ENCODE data around the gene NEGR1.

NEGR1 gene

DNA sequence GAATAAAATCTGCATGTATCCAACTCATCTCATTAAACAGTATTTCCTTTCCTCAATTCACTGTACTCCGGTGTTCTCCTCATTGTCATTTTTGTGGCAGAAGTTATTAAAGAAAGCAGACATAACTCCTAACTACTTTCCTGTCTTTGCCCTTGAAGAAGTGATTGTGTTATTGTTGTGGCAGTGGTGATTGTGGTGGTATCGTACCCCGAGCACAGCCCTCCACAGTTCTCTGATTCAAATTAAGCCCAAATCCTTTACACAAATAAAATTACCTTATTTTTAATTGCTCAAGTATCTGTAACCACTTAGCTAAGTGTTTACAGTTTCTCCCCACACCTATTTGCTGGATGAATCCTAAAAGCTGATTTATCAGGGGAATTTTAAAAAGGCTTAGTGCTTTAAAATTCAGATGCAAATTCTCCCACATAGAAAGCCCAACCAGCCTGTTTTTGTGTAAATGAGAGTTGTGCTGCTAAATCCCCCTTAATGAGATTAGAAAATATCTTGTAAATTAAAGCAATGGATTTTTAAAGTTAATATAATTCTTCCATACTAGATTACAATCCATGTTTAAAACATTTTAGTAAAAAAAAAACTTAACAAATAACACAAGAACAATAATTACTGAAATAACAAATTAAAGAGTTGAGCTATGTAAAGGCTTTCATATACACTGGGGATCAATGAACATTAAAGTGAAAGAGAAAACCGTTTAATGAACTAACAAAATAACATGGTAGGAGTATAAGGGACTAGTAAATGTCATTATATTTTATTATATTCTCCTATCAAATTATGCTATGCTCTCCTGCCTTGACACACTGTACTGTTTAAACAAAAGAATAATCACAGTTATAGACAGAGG lies 259.0 kb downstream of the NEGR1 start:
- DNase-seq (ENCODE audit: low read depth in 2 of 2) = no peak

DNA sequence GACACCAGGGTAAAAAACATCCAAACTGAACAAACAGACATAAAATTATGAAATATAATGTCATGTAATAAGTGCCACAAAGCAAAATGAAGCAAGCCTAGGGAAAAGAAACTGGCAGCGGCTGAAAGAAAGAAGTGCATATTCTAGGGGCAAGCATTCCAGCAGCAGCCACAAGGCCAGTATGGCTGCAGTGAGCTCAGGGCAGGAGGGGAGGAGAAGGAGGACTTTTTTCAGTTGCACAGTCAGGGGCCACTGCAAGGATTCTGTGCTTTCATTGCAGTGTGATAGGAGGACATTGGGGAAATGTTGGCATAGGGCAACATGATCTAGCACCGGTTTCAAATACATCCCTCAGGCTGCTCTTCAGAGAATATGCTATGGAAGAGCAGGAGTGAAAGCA lies 263.8 kb downstream of the NEGR1 start:
- no peak for DNase-seq (ENCODE audit: low read depth in 2 of 2)

DNA sequence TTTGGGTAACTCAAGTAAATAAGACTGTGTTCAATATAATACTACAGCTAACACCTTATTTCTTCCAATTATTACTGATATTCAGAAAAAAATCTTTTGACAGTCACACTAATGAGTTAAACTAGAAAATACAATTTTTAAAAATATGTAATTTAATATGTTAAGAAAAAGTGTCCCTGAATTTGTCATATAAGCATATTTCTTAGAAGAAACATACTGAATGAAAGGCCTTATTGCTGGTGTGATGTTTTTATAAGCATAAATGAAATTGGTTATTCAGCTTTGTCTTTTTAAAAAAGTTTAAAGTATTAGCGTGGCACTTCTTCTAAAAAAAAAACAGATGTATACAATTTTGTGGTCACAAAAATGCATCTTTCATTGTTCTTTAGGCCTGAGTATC lies 267.3 kb downstream of the NEGR1 start:
- no peak for DNase-seq (ENCODE audit: low read depth in 2 of 2)

DNA sequence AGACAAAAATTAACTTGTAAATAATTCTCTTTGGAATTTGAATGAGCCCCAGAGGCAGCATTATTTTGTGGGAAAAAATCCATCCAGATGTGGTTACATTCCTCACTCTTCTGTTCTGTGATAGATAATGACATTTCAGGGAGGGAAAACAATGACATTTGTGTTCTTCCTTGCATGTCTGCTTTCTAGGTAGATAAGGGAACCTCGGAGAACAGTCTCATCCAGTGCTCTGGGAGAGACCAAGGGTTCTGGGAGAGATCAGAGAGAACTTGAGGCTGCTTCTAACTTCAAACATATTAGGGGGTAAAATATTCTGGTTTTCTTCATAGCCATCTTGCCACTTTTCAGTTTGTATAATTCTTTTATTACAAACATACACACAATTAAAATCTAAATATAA lies 269.2 kb downstream of the NEGR1 start:
- DNase-seq (ENCODE audit: low read depth in 2 of 2) = no peak

DNA sequence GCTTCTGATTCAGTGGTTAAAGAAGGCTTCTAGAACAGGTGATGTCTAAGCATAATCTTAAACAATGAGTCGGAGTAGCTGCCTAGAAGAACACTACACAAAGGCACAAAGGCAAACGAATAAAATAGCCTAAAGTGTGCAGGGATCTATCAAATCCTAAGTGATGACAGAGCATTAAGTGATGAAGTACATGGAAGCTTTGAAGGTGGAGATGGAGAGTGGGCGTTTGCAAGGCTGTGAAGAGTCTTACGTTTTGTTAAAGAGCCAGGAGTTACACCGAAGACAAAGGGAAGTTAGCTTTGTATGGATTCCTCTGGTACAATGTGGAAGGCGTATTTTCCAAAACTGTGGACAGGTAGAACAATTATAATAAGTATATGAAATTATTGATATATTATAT lies 270.6 kb downstream of the NEGR1 start:
- no peak for DNase-seq (ENCODE audit: low read depth in 2 of 2)

DNA sequence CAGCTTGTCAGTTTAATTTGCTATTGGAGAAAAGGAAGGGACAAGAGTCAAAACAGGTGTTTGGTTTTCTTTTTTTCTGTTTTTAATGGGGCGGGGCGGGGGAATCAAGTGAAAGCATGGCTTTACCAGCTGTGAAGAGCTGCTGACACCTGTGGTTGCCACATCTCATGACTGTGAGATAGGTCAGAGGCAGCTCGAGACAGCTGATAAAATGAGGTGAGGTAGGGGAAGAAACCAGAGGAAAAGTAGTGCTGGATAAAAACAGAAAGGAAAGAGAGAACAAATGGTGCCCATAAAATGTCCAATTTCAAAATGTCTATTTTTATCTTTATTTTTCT lies 272.3 kb downstream of the NEGR1 start:
- no peak for DNase-seq (ENCODE audit: low read depth in 2 of 2)

DNA sequence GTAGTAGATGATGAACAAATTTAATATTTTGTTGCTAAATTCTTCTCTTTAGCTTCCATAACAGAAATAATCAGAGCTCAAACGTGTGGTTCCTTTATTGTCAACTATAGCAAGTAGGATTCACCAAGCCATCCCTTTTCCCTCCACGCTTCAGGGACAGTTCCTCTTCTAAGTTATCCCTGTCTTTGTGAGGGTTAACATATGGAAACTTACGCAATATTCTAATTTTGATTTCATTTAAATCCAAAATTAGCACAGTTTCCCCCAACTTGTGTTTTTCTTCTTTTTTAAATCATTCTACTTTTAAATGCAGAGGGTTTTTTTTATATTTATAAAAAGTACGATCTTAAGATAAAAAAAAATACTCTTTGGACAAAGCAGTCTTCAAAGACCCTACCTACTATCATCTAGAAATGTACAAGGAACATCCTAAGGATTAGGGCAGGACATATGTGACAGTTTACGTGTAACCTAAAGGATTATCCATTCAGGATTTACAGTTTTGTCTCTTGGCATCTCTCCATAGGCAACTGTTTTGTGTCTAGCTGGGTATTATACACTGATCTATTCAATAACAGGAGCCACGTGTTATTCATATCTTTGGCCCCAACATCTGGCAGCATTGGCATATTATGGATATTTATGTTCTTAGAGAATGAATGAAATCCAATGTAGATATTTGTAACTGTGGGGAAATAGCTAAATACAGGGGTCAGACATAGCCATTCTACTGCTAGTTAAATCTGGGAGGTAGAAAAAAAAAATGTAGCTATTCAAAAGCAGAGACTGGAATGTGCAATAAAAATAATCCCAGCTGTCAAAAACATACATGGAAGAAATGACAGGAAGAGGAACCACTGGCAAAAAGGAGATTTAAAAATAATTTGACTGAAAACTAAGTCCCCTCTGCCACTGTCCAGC lies 272.9 kb downstream of the NEGR1 start:
- DNase-seq (ENCODE audit: low read depth in 2 of 2) = no peak

DNA sequence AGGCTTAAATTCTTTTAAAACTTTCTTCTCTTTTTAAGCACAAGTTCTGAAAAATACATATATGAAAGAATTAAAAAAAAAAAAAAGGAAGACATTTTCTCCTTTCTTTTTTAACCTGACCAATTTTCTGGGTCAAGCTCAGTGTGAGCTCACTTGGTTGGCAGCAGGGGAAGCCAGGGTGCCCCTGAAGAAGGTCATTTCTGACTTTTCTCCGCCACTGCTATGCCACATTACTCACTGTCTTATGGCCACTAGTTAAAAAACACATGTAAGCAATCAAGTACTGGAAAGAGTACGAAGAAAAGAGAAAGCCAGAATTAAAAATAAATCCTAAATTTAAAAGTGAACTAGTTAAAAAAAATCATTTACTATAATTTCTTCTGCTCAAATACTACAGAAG lies 275.0 kb downstream of the NEGR1 start:
- DNase-seq (ENCODE audit: low read depth in 2 of 2) = no peak

DNA sequence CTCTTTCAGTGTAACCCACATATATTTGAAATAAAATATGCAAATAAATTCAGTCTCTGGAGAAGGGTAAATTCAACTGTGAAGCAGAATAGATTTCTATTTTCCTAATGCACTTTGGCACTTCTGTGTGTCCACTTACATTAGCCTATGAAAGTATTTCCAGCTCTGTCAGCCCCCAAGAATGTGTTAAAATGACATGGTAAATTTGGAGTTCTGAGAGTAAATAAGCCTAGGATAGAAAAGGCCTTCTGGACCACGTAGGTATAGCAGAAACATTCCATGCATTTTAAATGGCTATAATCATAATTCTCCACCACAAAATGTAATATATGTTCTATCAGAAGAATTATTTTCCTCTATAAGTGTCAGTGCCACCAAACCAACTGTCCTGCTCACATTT lies 276.2 kb downstream of the NEGR1 start:
- no peak for DNase-seq (ENCODE audit: low read depth in 2 of 2)

DNA sequence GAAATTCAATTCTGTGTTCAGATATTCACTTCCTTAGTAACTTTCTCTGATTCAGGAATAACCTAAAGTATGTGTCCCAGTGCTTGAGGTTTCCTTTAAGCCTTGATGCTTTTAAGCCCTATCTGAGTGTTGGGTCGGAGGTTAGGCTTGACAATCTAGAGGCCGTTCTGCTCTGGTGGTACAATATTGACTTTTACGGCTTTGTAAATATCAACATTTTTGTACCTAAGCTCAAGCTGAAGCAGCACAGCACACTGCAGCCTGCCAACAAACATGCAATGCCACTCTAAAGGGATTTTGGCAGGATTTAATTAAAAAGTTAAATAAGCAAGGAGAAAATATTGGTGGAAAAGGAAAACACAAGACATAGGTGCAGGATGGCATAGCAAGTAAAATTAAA lies 279.2 kb downstream of the NEGR1 start:
- DNase-seq (ENCODE audit: low read depth in 2 of 2) = no peak

DNA sequence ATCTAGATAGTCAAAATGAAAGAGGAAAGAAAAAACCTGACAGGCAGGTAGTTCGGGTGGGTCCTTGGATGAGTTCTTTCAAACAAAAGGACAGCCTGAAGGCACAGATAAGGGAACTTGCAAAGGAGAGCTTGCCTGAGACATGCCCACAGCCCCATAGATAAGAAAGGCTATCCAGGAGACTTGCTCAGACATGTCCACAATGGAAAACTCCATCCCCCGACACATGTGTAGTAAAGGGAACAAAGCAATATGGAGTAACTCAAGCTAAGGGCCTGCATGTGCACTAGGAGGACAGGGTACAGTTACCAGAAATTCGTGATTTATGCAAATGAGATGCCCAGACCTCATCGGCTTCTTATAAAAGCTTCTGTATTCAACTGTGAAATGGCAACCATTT lies 281.5 kb downstream of the NEGR1 start:
- no peak for DNase-seq (ENCODE audit: low read depth in 2 of 2)

DNA sequence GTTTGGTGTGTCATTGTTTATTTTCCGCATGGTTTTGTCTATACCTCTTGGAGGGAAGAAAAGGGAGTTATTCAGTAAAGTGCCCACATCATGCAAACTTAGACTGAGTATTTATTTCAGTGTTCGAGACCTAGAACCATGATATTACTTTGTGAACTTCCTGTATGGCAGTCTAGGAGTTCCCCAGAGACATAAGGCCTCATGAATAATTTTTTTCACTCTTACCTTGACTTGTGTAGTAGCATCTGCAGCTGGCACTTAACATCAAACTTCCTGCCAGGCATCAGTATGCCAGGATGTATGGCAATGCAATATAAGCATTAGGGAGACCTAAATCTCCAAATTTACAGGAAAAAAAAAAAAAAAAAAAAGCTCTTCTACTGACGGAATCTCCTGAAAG lies 287.7 kb downstream of the NEGR1 start:
- no peak for DNase-seq (ENCODE audit: low read depth in 2 of 2)

DNA sequence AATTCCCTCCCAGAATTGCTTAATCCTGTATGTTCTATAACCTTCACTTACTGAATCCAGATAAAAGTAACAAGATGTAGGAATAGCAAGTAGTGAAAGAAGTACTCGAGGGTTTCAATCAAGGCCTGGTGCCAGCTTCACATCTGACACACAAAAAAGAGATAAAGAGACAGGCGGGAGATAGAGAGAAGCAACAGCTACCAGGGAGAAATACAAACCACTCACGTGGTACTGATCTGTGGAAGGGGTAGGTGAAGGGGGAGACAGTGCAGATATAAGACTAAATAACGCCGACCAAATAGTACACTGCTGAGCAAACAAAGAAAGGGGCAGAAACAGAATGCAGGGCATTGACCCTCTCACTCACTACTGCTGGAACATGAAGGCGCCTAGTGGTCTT lies 295.2 kb downstream of the NEGR1 start:
- no peak for DNase-seq (ENCODE audit: low read depth in 2 of 2)

DNA sequence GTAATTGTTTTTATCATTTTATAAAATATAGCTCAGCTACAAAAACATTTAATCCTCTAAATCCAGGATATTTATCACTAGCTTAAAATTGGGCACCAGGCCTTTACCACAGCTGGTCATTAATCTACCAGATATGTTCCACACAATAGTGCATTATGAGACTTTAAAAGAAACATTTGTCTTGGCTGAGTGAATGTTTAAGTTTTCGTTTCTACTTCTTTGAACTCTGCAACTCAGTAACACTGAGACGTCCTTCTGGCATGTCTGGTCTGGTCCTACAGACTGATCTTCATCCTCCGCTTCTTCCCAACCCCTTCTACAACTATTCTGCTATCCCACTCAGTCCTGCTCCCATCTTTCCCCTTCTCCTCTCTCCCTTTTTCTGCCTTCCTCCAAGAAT lies 296.2 kb downstream of the NEGR1 start:
- no peak for DNase-seq (ENCODE audit: low read depth in 2 of 2)

DNA sequence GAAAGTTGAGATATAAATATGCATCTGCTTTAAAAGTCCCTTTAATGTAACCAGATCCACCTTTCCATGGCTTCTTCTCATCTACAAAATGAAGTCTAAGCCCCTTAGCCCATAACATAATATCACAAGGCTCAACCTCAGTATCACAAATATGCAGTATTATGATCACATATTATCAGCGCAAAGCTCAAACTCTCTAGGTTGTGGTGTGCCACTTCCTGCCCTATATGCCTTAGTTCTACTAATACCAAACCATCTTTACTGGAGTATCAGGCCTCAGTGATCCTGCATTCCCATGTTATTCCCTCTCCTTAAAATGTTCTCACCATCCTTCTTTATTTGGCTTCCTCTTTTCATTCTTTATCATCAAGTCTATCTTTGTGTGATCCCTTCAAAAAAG lies 301.8 kb downstream of the NEGR1 start:
- DNase-seq (ENCODE audit: low read depth in 2 of 2) = no peak

DNA sequence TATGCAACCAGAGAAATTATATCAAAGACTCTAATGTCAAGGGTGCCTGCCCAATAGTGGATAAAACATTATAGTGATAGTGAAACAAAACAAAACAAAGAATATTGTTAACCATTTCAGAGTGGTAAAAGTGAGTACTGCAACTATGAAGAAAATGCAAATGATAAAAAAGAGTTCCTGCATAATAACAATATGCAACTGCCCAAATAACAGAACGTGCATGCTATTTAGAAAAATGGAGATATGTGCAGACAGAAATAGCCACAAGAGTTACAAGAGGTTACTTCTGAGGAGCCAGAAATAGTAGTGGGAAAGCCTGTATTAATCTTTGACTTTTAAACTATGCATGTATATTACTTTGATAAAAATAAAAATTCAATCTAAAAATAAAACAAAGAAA lies 302.5 kb downstream of the NEGR1 start:
- no peak for DNase-seq (ENCODE audit: low read depth in 2 of 2)

DNA sequence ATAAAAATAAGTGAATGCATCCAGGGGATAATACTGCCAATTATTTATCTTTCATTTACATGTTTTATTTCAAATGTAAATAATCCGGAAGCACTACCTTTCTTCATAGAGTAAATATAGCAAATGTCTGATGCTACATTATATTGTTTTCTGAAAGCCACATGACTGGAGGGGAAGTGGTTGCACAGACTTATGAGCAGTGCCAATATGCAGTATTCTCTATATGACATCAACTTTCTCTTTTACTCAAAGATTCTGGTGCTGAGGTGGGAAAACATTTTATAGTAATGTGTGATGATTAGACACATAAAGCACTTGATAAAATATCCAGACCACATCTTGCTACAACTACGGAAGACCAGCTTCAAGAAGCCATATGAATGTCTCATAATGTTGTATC lies 314.7 kb downstream of the NEGR1 start:
- DNase-seq (ENCODE audit: low read depth in 2 of 2) = no peak

DNA sequence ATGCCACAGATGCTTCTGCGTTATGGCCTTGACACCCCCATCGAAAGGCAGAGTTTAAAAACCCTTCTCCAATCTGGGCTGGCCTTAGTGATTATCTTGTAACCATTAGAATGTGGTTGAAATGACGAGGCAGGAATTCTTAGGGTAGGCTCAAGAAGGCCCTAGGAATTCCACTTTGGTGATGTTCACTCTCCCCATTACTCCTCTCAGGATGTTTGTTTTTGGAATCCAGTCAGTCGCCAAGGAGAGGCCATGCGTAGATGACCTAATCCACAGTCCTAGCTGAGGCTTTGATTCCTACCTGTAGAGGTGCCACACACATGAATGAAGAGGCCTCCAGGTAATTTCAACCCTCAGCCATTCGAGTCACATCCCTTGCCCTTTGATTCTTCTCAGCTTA lies 318.2 kb downstream of the NEGR1 start:
- DNase-seq (ENCODE audit: low read depth in 2 of 2) = no peak

DNA sequence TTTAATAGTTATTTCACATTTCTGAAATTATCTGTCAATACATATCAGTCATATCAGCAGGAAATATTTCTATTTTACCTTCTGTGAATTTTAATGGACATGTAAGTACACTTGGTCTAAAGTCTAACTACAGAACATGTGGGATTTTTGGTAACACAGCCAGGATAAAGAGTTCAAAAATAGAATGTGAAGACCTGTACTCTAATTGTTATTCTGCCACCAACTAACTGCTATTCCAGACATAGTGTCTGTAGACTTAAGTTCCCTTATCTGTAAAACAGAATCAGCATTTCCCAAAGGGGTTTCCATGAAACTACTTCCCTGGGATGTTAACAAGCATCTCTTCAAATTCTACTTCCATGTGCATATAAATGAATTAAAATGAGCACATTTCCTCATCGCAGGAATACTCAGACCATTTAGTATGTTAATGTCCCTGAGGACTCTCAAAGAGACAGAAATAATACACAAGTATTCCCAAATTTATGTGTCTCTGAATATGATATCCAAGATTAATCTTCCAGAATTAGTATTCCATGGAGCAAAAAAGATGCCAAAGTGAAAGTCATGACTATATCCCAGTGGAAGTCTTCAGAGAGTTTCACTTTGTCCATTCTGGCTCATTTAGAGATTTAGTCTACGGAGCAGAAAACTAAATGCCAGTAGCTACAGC lies 325.6 kb downstream of the NEGR1 start:
- no peak for DNase-seq (ENCODE audit: low read depth in 2 of 2)

DNA sequence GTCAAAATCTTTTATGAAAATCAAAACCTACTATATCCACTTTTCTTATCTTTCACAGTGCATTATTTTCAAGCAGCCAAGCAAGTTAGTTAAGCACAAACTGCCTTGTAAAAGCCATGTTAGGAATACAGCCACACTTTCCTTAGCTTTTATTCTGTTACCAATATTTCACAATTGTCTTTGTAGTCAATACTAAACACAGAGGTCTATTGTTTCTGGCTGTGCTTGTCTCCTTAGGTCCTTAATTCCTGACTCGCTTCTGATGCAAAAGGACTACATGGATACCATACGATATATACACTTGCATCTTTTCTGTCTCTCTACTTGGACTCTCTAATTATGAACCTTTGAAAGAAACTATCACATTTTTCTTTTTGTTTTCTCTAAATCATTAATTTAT lies 331.8 kb downstream of the NEGR1 start:
- no peak for DNase-seq (ENCODE audit: low read depth in 2 of 2)

DNA sequence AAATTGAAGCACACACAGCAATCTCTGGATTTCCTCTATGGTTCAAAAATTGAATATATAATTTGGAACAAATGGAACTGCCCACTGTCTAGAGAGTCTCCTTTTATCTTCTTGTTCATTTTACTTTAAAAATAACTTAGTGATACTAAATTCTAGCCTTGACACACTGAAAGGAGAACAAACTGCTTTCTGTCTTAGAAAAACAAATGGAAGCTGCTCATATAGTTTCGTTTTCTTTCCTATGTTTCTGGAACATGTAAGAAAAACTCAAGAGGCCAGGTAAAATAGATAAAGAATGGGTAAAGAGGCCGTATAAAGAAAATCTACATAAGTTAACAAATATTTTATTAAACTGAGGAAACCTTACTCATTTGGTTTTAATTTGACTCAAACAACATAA lies 332.7 kb downstream of the NEGR1 start:
- no peak for DNase-seq (ENCODE audit: low read depth in 2 of 2)

DNA sequence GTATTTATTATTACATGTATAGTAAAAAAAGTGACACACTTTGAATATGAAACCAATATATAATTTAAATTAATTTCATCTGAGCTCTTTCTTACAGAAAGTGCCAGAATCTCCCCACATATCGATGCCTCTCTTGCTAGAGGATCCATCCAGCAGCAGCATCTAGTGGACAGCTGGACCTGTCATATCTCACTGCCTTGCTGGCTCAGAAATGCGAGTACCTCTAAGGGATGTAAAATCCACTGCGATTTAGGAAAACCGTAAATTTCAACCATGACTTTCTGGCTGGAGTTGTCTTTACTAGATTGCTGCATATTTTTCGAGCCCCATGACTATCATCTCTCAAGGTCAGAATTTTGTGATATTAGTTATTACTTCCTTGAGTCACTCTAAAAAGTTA lies 333.8 kb downstream of the NEGR1 start:
- no peak for DNase-seq (ENCODE audit: low read depth in 2 of 2)

DNA sequence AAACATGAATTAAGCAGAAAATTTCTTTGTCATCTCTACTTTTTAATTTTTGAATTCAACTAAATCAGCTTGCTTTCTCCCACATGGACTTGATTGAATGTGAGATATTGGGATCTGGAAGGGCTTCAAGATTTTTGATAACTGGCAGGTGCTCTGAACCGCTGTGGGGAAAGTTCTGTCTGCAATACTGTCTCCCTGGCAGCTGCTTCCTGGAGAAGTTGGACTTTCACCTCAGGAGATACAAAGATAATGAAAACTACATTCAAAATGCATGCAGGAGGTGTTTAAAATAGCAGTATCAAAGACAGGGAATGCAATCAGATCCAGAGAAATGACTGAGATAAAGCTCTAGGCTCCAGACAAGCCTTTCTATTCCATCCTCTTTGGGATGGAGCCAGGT lies 338.3 kb downstream of the NEGR1 start:
- DNase-seq (ENCODE audit: low read depth in 2 of 2) = no peak
